AG09319 (cell line): Measurements from ENCODE around the gene ARNT2.

Source experiments
- DNase-seq: peaks from one replicate; pipeline ENCODE4 v3.0.0-alpha.2; 2010; ENCODE audit warnings: low read depth; ENCODE audit errors: extremely low read depth
- TF ChIP-seq, protein P1 (sequence below): IDR thresholded peaks from 2 replicates; pipeline ENCODE4 v1.5.1; 2011; ENCODE audit warnings: low read depth, mild to moderate bottlenecking, inconsistent platforms, low read length, moderate library complexity

Gene ARNT2

DNA sequence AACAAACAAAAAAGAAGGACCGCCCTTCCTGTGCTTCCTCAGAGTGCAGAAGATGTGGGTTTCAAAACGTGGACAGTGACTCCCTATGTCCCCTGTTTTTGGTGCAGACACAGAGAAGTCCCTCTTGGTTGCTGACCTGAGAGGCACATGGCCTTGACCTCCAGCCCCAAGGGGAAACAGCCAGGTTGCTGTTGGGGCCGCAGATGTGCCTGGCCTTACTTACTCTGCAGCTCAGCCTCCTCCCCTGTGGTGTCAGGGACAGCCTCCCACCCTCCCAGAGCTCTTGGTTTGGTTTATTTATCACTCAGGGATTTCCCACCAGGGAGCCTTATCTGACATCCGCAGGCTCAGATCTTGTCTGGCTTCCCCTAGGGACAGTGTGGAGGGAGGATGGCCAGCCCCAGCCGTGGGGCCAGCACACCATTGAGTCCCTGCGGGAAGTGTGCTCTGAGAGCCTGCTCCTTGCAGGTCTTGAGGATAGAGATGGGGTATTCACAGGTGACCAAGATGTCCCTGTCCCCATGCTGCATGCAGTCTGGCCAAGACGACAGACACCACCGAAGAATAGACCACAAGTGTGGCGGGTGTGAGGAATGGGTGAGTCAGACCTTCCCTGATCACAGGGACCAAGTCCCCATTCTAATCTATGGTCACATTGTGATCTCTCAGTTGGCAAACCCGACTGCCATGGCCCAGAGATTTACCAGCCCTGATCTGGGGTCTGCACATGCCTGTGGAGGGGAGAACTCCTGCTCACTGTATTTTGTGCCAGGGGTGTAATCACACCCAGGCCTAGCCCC is 156.6 kb downstream of the ARNT2 start:
- DNase-seq = no peak
- TF ChIP-seq, protein P1, sequence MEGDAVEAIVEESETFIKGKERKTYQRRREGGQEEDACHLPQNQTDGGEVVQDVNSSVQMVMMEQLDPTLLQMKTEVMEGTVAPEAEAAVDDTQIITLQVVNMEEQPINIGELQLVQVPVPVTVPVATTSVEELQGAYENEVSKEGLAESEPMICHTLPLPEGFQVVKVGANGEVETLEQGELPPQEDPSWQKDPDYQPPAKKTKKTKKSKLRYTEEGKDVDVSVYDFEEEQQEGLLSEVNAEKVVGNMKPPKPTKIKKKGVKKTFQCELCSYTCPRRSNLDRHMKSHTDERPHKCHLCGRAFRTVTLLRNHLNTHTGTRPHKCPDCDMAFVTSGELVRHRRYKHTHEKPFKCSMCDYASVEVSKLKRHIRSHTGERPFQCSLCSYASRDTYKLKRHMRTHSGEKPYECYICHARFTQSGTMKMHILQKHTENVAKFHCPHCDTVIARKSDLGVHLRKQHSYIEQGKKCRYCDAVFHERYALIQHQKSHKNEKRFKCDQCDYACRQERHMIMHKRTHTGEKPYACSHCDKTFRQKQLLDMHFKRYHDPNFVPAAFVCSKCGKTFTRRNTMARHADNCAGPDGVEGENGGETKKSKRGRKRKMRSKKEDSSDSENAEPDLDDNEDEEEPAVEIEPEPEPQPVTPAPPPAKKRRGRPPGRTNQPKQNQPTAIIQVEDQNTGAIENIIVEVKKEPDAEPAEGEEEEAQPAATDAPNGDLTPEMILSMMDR = no peak

DNA sequence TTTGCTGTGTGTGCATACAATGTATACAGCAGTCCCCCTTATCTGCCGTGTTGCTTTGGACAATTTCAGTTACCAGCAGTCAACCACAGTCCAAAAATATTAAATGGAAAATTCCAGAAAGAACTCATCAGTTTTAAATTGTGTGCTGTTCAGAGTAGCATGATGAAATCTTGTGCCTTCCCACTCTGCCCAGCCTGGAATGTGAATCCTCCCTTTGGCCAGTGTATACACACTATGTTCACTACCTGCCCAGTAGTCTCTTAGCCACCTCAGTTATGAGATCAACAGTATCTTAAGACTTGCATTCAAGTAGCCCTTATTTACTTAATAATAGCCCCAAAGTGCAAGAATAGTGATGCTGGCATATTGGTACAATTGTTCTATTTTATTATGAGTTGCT is 157.3 kb downstream of the ARNT2 start:
- DNase-seq = no peak

DNA sequence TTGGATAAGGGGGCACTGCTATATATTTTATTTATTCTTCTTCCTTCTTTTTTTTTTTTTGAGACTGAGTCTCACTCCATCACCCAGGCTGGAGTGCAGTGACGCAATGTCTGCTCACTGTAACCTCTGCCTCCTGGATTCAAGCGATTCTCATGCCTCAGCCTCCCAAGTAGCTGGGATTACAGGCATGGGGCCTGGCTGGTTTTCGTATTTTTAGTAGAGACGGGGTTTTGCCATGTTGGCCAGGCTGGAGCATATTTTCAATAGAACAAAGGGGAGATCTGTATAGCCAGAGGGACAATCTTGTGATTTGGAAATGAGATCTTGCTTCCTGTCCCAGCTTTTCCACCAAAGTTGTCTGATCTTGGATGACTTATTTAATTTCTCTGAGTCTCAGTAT is 157.9 kb downstream of the ARNT2 start:
- TF ChIP-seq, protein P1 = no peak
- DNase-seq = no peak

More for the DNA sequence above, 157.3 kb downstream of the ARNT2 start:
- TF ChIP-seq, protein P1 = no peak

DNA sequence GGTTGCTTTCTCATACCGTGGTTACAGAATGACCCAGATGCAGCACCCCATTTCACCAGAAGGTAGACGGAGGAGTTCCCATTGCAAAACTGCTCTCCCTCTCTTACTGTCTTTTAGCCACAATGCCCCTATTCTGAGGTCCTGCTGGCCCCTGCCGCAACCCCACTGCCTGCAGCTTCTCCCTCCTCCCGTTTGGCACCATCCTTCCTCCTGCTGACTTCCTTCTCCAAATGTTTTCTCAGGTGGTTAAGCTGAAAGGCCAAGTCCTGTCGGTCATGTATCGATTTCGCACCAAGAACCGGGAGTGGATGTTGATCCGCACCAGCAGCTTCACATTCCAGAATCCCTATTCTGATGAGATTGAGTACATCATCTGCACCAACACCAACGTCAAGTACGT is 158.7 kb downstream of the ARNT2 start:
- TF ChIP-seq, protein P1 = no peak
- no peak for DNase-seq

DNA sequence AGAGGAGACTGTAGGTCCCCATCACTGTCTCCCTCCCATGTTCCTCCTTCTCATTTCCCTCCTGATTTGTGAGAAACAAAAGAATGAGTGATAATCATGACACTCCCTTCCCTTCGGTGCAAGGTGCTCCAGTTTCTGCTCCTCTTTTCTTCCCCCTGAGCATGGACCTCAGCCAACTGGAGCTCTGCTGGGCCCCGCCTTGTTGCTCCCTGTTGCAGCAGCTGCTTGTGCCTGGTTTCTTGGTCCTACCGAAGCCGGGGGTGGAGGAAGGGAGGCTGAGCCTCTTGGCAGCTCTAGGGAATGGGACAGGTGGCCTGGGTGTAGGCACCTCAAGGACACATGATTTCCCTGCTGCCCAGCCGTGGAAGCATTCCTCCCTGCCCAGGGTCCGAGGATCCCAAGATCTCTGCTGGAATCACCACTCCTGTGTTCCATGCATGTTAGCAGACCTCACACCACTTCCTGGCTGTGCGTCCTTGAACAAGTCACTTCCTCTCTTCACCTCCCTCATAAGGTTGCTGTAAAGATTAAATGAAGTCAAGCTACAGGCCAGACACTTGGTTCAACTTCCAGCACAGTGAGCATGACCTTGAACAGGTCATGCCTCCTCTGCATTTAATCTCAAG is 159.3 kb downstream of the ARNT2 start:
- DNase-seq = no peak
- TF ChIP-seq, protein P1 = no peak

DNA sequence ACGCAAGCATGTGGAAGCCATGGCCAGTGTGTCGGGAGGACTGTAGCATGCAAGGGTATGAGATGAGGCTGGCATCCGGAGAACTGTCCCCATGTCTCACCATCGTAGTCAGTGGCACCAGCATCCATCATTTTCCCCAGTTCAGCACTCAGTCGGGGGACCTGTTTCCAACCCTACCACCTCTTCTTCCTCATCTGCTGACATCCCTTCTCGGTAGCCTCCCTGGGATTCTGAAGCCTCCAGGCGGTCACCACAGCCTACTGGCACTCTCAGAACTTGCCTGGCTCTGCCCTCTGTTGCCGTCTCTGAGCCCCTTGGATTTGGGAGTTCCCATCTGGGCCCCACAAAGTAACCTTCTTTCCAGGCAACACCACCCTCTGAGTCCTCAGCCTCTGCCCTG is 159.9 kb downstream of the ARNT2 start:
- TF ChIP-seq, protein P1 = no peak
- no peak for DNase-seq

DNA sequence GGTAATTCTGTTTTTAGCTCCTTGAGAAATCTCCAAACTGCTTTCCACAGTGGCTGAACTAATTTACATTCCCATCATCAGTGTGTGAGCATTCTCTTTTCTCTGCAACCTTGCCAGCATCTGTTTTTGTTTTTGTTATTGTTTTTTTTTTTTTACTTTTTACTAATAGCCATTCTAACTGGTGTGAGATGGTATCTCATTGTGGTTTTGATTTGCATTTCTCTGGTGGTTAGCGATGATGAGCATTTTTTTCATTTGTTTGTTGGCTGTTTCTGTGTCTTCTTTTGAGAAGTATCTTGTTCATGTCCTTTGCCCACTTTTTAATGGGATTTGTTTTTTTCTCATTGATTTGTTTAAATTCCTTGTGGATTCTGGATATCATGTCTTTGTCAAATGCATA is 161.2 kb downstream of the ARNT2 start:
- no peak for DNase-seq
- TF ChIP-seq, protein P1 = no peak
